ENCODE results near the gene EPN1. TPM values are rescaled to one million over a fixed set of nuclear protein-coding genes. Genes with fewer than 3 reads are reported as not detected.

Gene EPN1
- total and polyA plus RNA-seq, 9 of the 15 experiments (the other 6 are each of a cell fraction or from before 2014, with no cell fraction given), result 0.08 to 138 (median 12.7) TPM

DNA sequence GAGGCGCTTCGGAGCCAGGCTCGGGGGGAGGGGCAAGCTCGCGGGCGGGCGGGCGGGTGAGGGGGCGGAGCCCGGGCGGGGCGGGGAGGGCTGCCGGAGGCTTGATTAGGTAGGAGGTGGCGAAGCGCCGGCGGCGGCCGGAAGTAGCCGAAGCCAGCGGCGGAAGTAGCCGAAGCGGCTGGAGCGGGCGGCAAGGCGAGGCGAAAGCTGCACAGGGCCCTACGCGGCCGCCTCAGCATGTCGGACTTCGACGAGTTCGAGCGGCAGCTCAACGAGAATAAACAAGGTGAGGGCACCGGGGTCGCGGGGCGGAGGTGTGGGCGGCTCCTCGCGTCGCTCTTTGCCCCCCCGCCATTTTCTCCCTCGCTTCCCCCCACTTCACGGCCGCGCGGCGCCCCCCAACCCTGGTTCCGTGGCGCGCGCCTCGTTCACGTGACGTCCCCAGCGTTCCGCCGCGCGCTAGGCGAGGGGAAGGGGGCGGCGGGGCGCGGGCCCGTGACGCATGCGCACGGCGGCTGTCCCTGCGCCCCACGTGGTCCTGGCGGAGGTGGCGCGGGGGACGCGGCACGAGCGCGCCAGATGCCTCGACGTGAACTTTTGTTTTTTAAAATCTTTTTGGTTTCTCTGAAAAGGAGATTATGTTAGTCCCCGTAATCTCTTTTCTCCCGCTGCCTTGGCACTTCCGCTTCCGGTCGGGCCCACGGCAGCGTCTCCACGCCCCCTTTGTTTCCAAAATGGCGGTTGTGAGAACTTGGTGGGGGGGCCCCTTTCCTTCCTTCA, 20.0 kb upstream of the EPN1 start, which contains the start of gene U2AF2 (continued):
- TF ChIP-seq CSDE1 (IDR thresholded peaks at IDR 0.05), result no peak
- peak; percentile 81 to 91 for TF ChIP-seq FOXK2 (conservative IDR thresholded peaks at IDR 0.05 in 1 of 2, IDR thresholded peaks at IDR 0.05 in 1 of 2; ENCODE audit: low read depth in 2 of 2)
- TF ChIP-seq ZEB2 (IDR thresholded peaks at IDR 0.05), result no peak
- TF ChIP-seq, protein P1, sequence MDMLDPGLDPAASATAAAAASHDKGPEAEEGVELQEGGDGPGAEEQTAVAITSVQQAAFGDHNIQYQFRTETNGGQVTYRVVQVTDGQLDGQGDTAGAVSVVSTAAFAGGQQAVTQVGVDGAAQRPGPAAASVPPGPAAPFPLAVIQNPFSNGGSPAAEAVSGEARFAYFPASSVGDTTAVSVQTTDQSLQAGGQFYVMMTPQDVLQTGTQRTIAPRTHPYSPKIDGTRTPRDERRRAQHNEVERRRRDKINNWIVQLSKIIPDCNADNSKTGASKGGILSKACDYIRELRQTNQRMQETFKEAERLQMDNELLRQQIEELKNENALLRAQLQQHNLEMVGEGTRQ (CRISPR knock-in tag; IDR thresholded peaks at IDR 0.05), result peak; percentile 79
- TF ChIP-seq LARP7 (IDR thresholded peaks at IDR 0.05), result no peak
- TF ChIP-seq SMC3 (conservative IDR thresholded peaks at IDR 0.05; ENCODE audit: insufficient read depth, low read depth, low read length), result no peak
- no peak for TF ChIP-seq CCAR2 (IDR thresholded peaks at IDR 0.05; ENCODE audit: low read depth, low read length)
- TF ChIP-seq ZZZ3 (IDR thresholded peaks at IDR 0.05), result no peak
- TF ChIP-seq NFRKB (IDR thresholded peaks at IDR 0.05; ENCODE audit: low read depth), result 0 out of 2 replicates have a peak, but pooled peaks have one; percentile 81
- TF ChIP-seq ETV1 (tag; conservative IDR thresholded peaks at IDR 0.05; ENCODE audit: low read depth), result peak; percentile 62
- TF ChIP-seq HNRNPK (IDR thresholded peaks at IDR 0.05; ENCODE audit: low read depth, low read length, poor library complexity, severe bottlenecking), result peak; percentile 65
- peak; percentile 88 for TF ChIP-seq SPI1 (IDR thresholded peaks at IDR 0.05; ENCODE audit: borderline replicate concordance, low read depth, low read length)
- TF ChIP-seq HSF4 (CRISPR knock-in tag; IDR thresholded peaks at IDR 0.05; ENCODE audit: borderline replicate concordance), result no peak
- TF ChIP-seq ZNF436 (CRISPR knock-in tag; IDR thresholded peaks at IDR 0.05), result no peak
- peak; percentile 81 for TF ChIP-seq KDM5B (IDR thresholded peaks at IDR 0.05; ENCODE audit: insufficient replicate concordance, low read depth, low read length)
- TF ChIP-seq, protein P2, sequence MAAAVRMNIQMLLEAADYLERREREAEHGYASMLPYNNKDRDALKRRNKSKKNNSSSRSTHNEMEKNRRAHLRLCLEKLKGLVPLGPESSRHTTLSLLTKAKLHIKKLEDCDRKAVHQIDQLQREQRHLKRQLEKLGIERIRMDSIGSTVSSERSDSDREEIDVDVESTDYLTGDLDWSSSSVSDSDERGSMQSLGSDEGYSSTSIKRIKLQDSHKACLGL (CRISPR knock-in tag; IDR thresholded peaks at IDR 0.05; ENCODE audit: borderline replicate concordance, poor library complexity, severe bottlenecking), result peak; percentile 90
- no peak for TF ChIP-seq MAFK (IDR thresholded peaks at IDR 0.05; ENCODE audit: low read length)
- 0 out of 2 replicates have a peak, but pooled peaks have one; percentile 11 for TF ChIP-seq ZNF165 (CRISPR knock-in tag; IDR thresholded peaks at IDR 0.05; ENCODE audit: borderline replicate concordance)
- 0 out of 2 replicates have a peak, but pooled peaks have one; percentile 21 for TF ChIP-seq ZNF764 (CRISPR knock-in tag; IDR thresholded peaks at IDR 0.05; ENCODE audit: low read depth)
- TF ChIP-seq, protein P3, sequence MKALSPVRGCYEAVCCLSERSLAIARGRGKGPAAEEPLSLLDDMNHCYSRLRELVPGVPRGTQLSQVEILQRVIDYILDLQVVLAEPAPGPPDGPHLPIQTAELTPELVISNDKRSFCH (CRISPR knock-in tag; IDR thresholded peaks at IDR 0.05), result no peak
- TF ChIP-seq, protein P3 (tag; IDR thresholded peaks at IDR 0.05), result peak; percentile 85
- TF ChIP-seq FOXP1 (CRISPR knock-in tag; IDR thresholded peaks at IDR 0.05), result peak; percentile 94
- no peak for TF ChIP-seq HIVEP1 (CRISPR knock-in tag; IDR thresholded peaks at IDR 0.05)
- TF ChIP-seq, protein P4, sequence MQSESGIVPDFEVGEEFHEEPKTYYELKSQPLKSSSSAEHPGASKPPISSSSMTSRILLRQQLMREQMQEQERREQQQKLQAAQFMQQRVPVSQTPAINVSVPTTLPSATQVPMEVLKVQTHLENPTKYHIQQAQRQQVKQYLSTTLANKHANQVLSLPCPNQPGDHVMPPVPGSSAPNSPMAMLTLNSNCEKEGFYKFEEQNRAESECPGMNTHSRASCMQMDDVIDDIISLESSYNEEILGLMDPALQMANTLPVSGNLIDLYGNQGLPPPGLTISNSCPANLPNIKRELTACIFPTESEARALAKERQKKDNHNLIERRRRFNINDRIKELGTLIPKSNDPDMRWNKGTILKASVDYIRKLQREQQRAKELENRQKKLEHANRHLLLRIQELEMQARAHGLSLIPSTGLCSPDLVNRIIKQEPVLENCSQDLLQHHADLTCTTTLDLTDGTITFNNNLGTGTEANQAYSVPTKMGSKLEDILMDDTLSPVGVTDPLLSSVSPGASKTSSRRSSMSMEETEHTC (IDR thresholded peaks at IDR 0.05), result 0 out of 2 replicates have a peak, but pooled peaks have one; percentile 50
- no peak for TF ChIP-seq GATA2 (CRISPR knock-in tag; IDR thresholded peaks at IDR 0.05)
- TF ChIP-seq CCNT2 (IDR thresholded peaks at IDR 0.05; ENCODE audit: borderline replicate concordance, extremely low read depth, insufficient read length, low read depth, low read length), result peak; percentile 48
- peak; percentile 48 for TF ChIP-seq EGR1 (conservative IDR thresholded peaks at IDR 0.05)
